ENCODE results near the gene SMAD6. TPM values are rescaled to one million over a fixed set of nuclear protein-coding genes. Genes with fewer than 3 reads are reported as not detected.

Gene SMAD6
- polyA plus RNA-seq, 1 of the 3 experiments (the other 2 are of a cell fraction) = 4.5 TPM

DNA sequence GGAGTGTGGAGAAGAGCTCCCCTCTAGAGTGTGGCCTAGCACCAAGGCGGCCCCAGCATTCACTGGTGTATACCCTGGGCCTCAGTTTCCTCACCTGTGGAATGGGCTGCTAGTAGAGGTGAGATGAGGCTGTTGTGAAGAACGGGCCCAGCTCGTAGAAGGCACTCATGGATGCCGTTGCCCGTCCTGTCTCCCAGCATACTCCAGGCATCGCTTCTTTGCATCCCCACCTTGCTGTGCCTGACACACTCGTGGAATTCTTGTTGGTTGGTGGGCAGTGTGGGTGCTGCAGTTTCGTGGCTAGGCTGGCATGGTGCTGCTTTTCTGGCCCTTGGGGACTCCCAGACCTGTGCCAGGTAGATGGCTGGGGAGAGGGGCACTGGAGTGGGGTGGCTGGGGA is 76.7 kb downstream of the SMAD6 start (continued):
- TF ChIP-seq, protein P1, sequence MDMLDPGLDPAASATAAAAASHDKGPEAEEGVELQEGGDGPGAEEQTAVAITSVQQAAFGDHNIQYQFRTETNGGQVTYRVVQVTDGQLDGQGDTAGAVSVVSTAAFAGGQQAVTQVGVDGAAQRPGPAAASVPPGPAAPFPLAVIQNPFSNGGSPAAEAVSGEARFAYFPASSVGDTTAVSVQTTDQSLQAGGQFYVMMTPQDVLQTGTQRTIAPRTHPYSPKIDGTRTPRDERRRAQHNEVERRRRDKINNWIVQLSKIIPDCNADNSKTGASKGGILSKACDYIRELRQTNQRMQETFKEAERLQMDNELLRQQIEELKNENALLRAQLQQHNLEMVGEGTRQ (IDR thresholded peaks at IDR 0.05; ENCODE audit: borderline replicate concordance, low read depth, low read length) = no peak
- TF ChIP-seq, protein P2, sequence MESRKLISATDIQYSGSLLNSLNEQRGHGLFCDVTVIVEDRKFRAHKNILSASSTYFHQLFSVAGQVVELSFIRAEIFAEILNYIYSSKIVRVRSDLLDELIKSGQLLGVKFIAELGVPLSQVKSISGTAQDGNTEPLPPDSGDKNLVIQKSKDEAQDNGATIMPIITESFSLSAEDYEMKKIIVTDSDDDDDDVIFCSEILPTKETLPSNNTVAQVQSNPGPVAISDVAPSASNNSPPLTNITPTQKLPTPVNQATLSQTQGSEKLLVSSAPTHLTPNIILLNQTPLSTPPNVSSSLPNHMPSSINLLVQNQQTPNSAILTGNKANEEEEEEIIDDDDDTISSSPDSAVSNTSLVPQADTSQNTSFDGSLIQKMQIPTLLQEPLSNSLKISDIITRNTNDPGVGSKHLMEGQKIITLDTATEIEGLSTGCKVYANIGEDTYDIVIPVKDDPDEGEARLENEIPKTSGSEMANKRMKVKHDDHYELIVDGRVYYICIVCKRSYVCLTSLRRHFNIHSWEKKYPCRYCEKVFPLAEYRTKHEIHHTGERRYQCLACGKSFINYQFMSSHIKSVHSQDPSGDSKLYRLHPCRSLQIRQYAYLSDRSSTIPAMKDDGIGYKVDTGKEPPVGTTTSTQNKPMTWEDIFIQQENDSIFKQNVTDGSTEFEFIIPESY (IDR thresholded peaks at IDR 0.05; ENCODE audit: borderline replicate concordance, low read depth) = no peak

GRCh38 chr15:66779331-66780009 is 77.4 kb downstream of the SMAD6 start:
- Histone ChIP-seq H4K20me1 (ENCODE audit: insufficient read depth) (no peaks in the 10 kb centered on the region), H3K79me2 (ENCODE audit: insufficient read depth) (peaks cover 92% of the 10 kb centered on the region), H3K36me3 (replicated peaks in 1 of 2; ENCODE audit: control insufficient read depth in 1 of 2, insufficient read depth in 2 of 2, low read length in 1 of 2) (peaks cover 0 to 16% of the 10 kb centered on the region in 2 experiments), H3F3A (replicated peaks; ENCODE audit: insufficient read depth) (peaks cover 22% of the 10 kb centered on the region), H3K4me1 (ENCODE audit: control insufficient read depth in 1 of 2, insufficient read depth in 2 of 2, low read depth in 1 of 2, low read length in 1 of 2) (peaks cover 5 to 38% of the 10 kb centered on the region in 2 experiments; a peak in 3 of 4 replicates), H2AFZ (ENCODE audit: low read depth) (no peak overlapping the region), H3K9ac (peak overlapping the region; percentile 42; the same call in 1 of the 2 replicates), H3K4me2 (peak overlapping the region; percentile 36; the same call in 1 of the 2 replicates), H3K27ac (ENCODE audit: low read depth in 2 of 2, low read length in 1 of 2) (peak overlapping the region in 1 of 2 experiments; percentile 62; a peak in 2 of 4 replicates), H3K4me3 (ENCODE audit: low read depth in 2 of 2, low read length in 1 of 2) (no peak overlapping the region), H3K27me3 (ENCODE audit: insufficient read depth) (no peaks in the 10 kb centered on the region), H3K9me3 (no peaks in the 10 kb centered on the region), H3K9me2 (no peaks in the 10 kb centered on the region)
- no peak for DNase-seq
- ChIA-PET CTCF (interaction anchor here (1.7 to 3.7 kb wide), 3 partner anchors 10 to 179 kb away, joined by 5 to 21 read pairs (median 7); no protein-coding TSS in a partner anchor), POLR2A (no interaction called here)
- 40% methylated on average over 2 of the region's 4 CpGs for WGBS (ENCODE audit: low lambda C conversion rate)
- TF ChIP-seq RAD21 (IDR thresholded peaks at IDR 0.05; ENCODE audit: low read length) (no peak), RCOR1 (IDR thresholded peaks at IDR 0.05; ENCODE audit: low read length) (no peak), FOXM1 (IDR thresholded peaks at IDR 0.05; ENCODE audit: low read depth) (no peak), MEF2A (IDR thresholded peaks at IDR 0.05; ENCODE audit: borderline replicate concordance, low read depth) (no peak), TAF1 (IDR thresholded peaks at IDR 0.05; ENCODE audit: borderline replicate concordance, low read depth, low read length) (no peak), SIN3A (IDR thresholded peaks at IDR 0.05; ENCODE audit: borderline replicate concordance, low read depth, low read length) (no peak), MXI1 (IDR thresholded peaks at IDR 0.05; ENCODE audit: low read depth, low read length) (no peak), EP300 (IDR thresholded peaks at IDR 0.05; ENCODE audit: borderline replicate concordance in 1 of 2, low read depth in 1 of 2, low read length in 1 of 2) (no peak), PBX3 (IDR thresholded peaks at IDR 0.05) (no peak)

All from SK-N-SH (cell line).